AG04449 (cell line): ENCODE data around the gene DLEC1.
A peak's percentile ranks its signal among the peaks of the same experiment; 100 is the strongest.

ENCODE experiments used
- CTCF ChIA-PET: fragments of 350-600 bp; formaldehyde crosslinking; extraction: SDS; loops from one replicate; lab custom pipeline; 2021; ENCODE audit warnings: antibody characterized with exemption; lab: Yijun Ruan, JAX
- POLR2A ChIA-PET: fragments of 400-600, 350-600 bp; formaldehyde crosslinking; extraction: SDS; loops from one replicate; lab custom pipeline; 2020; ENCODE audit warnings: antibody characterized with exemption, inconsistent platforms; lab: Yijun Ruan, JAX
- DNase-seq: peaks from one replicate; pipeline ENCODE4 v3.0.0-alpha.2; 2010; ENCODE audit warnings: low read depth, low spot score
- H3K4me3 ChIP-seq: 2 replicates; pipeline ENCODE4 v1.5.1; 2011; ENCODE audit warnings: low read depth, mild to moderate bottlenecking, control low read depth, low read length
- TF ChIP-seq, protein P1 (sequence below): IDR thresholded peaks from one replicate; pipeline ENCODE4 v1.5.1; 2011; ENCODE audit warnings: mild to moderate bottlenecking, moderate library complexity, low read length, control low read depth, inconsistent platforms; ENCODE audit not compliant: insufficient read depth; ENCODE audit errors: missing control alignments

The DLEC1 gene

DNA sequence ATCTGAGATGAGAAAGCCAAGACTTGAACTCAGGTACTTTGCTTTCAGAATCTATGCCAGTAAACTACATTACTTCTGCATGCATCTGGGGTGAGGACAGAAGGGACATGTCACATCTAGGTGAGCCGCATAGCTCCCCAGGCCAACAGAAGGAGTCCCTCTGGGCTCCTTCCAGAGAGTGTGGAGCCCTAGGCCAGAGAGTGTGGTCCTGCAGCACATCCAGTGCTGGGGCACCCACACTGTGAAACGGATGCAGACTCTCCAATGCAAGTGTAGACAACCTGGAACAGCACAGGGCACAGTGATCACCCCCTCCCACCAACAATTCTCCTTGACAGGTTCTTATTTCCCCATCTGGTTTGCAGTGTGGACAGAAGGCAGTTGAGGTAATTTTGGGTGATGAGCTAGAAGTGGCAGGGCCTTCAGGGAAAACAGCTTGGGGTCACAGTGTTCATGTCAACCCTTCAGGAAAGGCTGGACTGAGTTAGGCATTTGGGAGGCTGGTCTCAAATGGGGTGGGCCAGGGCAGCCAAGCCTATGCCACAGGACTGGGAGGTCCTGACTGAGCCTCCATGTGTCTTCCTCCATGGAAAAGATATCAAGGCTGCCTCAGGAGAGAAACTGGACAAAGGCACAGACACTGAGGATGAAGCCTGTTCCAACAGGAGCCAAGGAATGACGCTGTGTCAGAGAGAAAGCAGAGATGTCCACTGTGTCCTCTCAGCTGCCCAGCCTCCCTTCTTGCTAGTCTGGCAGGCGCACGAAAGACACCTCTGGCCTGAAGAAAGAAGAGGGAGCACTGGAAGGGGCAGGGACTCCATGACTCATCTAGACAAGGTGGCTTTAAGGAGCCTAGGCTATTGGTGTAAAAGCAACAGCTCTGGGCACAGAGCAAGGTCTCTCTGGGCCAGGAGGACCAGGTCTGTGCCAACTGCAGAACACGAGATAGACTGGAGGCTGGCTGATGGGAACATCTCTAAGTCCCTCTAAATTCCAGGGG lies 11.2 kb upstream of the DLEC1 start:
- ChIA-PET POLR2A (no interaction called here), CTCF (interaction anchor here (1.0 kb wide), 1 partner anchor 24 kb away, joined by 3 read pairs; no protein-coding TSS in a partner anchor)
- no peak for DNase-seq
- H3K4me3 ChIP-seq = no peak overlapping the region; the same call in 1 of the 2 replicates
- TF ChIP-seq, protein P1, sequence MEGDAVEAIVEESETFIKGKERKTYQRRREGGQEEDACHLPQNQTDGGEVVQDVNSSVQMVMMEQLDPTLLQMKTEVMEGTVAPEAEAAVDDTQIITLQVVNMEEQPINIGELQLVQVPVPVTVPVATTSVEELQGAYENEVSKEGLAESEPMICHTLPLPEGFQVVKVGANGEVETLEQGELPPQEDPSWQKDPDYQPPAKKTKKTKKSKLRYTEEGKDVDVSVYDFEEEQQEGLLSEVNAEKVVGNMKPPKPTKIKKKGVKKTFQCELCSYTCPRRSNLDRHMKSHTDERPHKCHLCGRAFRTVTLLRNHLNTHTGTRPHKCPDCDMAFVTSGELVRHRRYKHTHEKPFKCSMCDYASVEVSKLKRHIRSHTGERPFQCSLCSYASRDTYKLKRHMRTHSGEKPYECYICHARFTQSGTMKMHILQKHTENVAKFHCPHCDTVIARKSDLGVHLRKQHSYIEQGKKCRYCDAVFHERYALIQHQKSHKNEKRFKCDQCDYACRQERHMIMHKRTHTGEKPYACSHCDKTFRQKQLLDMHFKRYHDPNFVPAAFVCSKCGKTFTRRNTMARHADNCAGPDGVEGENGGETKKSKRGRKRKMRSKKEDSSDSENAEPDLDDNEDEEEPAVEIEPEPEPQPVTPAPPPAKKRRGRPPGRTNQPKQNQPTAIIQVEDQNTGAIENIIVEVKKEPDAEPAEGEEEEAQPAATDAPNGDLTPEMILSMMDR = no peak

DNA sequence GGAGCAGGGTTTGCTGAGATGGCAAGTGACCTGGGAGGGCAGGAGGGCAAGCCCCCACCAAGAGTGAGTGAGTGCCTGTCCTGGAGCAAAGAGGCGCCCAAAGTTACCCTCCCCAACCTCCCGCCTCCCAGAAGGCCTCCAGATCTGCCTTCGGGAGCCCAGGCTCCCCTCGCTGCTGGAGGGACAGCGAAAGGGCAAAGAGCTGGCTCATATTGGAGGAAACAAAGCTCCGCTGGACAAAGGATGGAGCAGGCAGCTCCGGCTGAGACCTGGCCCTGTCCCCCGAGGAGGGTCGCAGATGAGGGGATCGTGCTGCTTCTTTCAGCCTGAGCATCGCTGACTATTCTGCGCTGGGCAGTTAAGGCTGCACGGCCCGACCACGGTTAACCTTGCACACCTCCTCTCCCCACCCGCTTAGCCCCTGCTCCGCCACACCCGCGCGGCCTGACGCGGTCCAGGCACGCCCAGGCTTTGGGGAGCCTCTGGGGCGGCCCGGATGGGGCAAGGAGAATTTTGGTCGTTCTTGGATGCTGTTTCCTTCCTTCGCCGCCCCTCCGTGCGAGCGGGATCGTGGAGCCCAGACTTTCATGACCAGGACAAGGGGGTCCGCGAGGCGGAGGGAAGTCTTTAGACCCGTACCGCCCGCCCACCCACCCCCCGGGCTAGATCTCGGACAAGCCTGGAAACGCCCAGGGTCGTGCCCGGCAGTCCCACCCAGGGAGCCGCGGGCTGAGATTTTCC lies 10.2 kb upstream of the DLEC1 start:
- ChIA-PET CTCF (interaction anchor here (0.7 to 0.9 kb wide), 3 partner anchors 11 to 32 kb away, joined by 3 to 4 read pairs (median 3); no protein-coding TSS in a partner anchor), POLR2A (interaction anchor here (1.0 kb wide), 1 partner anchor 11 kb away, joined by 5 read pairs; the partner anchor contains the start of gene DLEC1)
- TF ChIP-seq, protein P1 = no peak
- H3K4me3 ChIP-seq = peak overlapping the region; percentile 66
- no peak for DNase-seq

DNA sequence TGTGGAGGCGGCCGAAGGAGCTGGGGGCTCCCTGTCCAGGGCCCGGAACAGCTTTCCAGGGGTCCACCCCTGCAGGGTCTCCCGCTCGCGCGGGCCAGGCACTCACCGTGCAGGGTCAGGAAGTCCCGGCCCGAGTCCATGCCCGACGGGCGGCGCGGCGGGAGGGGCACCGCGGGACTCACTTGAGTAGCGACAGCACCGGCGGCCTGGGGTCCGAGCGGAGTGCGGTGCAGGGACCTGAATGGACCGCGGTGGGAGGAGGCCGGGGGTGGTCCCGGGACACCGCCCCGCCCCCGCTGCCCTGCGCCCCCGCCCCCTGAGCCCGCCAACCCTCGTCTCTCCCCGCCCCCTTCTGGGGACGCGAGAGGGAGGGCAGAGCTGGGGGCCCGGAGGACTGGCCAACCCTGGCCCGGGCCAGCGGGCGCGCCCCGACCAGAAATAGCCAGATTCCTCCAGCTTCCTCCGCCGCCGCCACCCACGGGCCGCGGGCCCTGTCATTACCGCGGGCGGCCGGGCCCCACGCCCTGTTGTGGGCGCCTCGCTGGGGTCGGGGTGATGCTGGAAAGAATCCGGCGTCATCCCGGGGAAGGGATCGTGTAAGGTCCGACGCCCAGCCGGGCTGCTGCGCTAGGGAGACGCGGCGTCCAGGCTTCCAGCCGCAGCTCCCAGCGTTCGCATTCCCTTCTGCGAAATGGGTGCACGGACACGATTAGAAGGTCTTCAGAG lies 9.4 kb upstream of the DLEC1 start, which contains the start of gene PLCD1:
Gene PLCD1, minus strand, starts transcription at position 243 of the 726 bp plus-strand sequence. Its CDS starts 103 bp downstream, at position 140.
- ChIA-PET CTCF (interaction anchor here (0.7 to 1.1 kb wide), 4 partner anchors 10 to 32 kb away, joined by 3 to 4 read pairs (median 3); no protein-coding TSS in a partner anchor), POLR2A (interaction anchor here (1.0 kb wide), 1 partner anchor 10 kb away, joined by 5 read pairs; the partner anchor contains the start of gene DLEC1)
- TF ChIP-seq, protein P1 = no peak
- no peak for DNase-seq
- peak within 1 kb of the TSS; percentile 66 for H3K4me3 ChIP-seq

DNA sequence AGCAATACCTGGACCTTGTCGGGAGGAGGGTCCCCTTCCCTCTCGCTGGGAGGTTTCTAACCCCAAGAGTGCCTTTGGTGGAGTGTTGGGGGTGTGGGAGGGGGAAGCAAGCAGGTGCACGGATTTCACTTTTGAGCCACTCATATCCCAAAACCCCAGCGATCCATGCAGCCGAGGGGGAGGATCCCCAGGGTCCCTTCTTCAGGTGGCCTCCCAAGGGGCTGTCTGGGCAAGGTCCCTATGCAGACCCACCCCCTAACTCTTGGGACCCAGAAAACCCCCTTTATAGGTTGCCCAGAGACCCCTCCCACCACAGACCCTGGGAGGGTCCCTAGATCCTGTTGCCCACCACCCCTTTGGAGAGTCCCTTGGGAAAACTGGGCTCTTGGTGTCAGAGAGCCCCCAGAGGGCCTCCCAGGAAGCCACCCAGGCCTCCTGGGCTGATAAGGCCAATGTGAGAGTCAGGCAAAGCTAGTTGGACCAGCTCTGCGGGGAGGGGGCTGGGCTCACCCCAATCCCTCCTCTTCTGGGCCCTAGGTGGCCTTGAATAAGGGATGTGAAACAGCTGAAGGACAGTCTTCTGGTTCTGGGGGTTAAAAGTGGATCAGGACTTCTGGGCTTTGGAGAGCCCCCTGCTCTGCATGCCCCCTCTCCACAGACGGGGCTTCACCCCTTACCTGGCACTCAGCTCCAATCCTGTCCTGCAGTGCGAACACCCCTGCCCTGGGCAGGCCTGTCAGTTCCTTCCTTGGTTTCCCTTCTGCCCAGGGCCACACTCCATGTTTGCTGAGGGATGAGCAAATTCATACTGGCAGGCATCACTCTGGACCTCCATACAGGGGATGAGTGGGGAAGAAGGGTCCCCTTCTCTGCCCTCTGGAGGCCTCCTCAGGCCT lies 8.6 kb upstream of the DLEC1 start:
- TF ChIP-seq, protein P1 = no peak
- no peak for DNase-seq
- H3K4me3 ChIP-seq = peak overlapping the region; percentile 66
- ChIA-PET POLR2A (no interaction called here), CTCF (interaction anchor here (0.9 to 1.1 kb wide), 2 partner anchors 11 to 27 kb away, joined by 3 to 4 read pairs; no protein-coding TSS in a partner anchor)
